Right lobe of liver (tissue), 4 donors: ENCODE measurements around the gene LHPP.

Source experiments
- CTCF ChIP-seq, 4 donors: fragments of 200-600 bp in 3 of 4; fragments of 450-650 bp in 1 of 4; IDR thresholded peaks; one replicate each; pipeline versions ENCODE4 v1.5.1 to v1.8.0; 2016 to 2022; ENCODE audit warnings: antibody characterized with exemption in 4 of 4, mild to moderate bottlenecking in 2 of 4
- POLR2A ChIP-seq: fragments of 450-650 bp; IDR thresholded peaks from one replicate; pipeline ENCODE4 v1.6.1; 2017; ENCODE audit warnings: antibody characterized with exemption, mild to moderate bottlenecking
- donor health status: DM: no; HTN: no; CAD: no.
- donor health status: DM: no; HTN: no; CAD: no.
- donor health status: DM: no; HTN: yes; CAD: no.

GRCh38 chr10:124459395-124459794 lies 2.2 kb upstream of the LHPP start:
- no peak for TF ChIP-seq CTCF (IDR thresholded peaks at IDR 0.05)
- no peak for TF ChIP-seq POLR2A
